ENCODE results near the gene ITGA1.
A peak's percentile ranks its signal among the peaks of the same experiment; 100 is the strongest.

GRCh38 chr5:52915176-52915875 is 127.6 kb downstream of the ITGA1 start:
- peak; percentile 72 to 78 (median 76) for TF ChIP-seq CTCF (IDR thresholded peaks at IDR 0.05)
- TF ChIP-seq POLR2A (IDR thresholded peaks at IDR 0.05): no peak
